ENCODE measurements around the gene HSDL1.

DNA sequence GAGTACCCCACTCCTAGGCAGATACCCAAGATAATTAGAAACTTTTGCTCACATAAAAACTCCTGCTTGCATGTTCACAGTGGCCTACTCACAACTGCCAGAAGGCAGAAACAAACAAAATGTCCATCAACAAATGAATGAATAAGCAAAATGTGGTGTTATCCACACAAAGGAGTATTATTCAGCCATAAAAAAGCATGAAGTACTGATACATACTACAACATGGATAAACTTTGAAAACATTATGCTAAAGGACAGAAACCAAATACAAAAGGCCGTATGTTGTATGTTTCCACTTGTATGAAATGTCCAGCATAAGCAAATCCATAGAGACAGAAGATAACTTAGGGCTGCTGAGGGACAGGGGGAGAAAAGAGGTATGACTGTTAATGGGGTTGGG, 1.9 kb downstream of the HSDL1 start:
- no peak for TF ChIP-seq POLR2AphosphoS5 (IDR thresholded peaks at IDR 0.05)
- TF ChIP-seq POLR2A (IDR thresholded peaks at IDR 0.05) = no peak
- TF ChIP-seq, protein P1, sequence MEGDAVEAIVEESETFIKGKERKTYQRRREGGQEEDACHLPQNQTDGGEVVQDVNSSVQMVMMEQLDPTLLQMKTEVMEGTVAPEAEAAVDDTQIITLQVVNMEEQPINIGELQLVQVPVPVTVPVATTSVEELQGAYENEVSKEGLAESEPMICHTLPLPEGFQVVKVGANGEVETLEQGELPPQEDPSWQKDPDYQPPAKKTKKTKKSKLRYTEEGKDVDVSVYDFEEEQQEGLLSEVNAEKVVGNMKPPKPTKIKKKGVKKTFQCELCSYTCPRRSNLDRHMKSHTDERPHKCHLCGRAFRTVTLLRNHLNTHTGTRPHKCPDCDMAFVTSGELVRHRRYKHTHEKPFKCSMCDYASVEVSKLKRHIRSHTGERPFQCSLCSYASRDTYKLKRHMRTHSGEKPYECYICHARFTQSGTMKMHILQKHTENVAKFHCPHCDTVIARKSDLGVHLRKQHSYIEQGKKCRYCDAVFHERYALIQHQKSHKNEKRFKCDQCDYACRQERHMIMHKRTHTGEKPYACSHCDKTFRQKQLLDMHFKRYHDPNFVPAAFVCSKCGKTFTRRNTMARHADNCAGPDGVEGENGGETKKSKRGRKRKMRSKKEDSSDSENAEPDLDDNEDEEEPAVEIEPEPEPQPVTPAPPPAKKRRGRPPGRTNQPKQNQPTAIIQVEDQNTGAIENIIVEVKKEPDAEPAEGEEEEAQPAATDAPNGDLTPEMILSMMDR (IDR thresholded peaks at IDR 0.05) = no peak
